Measurements from ENCODE around the gene WASHC4. TPM values are rescaled to one million over a fixed set of nuclear protein-coding genes. Genes with fewer than 3 reads are reported as not detected.

The WASHC4 gene, protein sequence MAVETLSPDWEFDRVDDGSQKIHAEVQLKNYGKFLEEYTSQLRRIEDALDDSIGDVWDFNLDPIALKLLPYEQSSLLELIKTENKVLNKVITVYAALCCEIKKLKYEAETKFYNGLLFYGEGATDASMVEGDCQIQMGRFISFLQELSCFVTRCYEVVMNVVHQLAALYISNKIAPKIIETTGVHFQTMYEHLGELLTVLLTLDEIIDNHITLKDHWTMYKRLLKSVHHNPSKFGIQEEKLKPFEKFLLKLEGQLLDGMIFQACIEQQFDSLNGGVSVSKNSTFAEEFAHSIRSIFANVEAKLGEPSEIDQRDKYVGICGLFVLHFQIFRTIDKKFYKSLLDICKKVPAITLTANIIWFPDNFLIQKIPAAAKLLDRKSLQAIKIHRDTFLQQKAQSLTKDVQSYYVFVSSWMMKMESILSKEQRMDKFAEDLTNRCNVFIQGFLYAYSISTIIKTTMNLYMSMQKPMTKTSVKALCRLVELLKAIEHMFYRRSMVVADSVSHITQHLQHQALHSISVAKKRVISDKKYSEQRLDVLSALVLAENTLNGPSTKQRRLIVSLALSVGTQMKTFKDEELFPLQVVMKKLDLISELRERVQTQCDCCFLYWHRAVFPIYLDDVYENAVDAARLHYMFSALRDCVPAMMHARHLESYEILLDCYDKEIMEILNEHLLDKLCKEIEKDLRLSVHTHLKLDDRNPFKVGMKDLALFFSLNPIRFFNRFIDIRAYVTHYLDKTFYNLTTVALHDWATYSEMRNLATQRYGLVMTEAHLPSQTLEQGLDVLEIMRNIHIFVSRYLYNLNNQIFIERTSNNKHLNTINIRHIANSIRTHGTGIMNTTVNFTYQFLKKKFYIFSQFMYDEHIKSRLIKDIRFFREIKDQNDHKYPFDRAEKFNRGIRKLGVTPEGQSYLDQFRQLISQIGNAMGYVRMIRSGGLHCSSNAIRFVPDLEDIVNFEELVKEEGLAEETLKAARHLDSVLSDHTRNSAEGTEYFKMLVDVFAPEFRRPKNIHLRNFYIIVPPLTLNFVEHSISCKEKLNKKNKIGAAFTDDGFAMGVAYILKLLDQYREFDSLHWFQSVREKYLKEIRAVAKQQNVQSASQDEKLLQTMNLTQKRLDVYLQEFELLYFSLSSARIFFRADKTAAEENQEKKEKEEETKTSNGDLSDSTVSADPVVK
- total RNA-seq = 10 to 100 TPM; 34.2 to 50.4 (median 34.7) TPM
- long read RNA-seq, donor 1, full-length matches to known transcripts = 18 of 35 reads
- long read RNA-seq, donor 1, partial matches to known transcripts = 12 of 35 reads
- long read RNA-seq, donor 1, other reads (novel, unspliced or antisense) = 5 of 35 reads
- long read RNA-seq, donor 2, partial matches to known transcripts = 9 of 12 reads
- long read RNA-seq, donor 2, other reads (novel, unspliced or antisense) = 1 of 12 reads

DNA sequence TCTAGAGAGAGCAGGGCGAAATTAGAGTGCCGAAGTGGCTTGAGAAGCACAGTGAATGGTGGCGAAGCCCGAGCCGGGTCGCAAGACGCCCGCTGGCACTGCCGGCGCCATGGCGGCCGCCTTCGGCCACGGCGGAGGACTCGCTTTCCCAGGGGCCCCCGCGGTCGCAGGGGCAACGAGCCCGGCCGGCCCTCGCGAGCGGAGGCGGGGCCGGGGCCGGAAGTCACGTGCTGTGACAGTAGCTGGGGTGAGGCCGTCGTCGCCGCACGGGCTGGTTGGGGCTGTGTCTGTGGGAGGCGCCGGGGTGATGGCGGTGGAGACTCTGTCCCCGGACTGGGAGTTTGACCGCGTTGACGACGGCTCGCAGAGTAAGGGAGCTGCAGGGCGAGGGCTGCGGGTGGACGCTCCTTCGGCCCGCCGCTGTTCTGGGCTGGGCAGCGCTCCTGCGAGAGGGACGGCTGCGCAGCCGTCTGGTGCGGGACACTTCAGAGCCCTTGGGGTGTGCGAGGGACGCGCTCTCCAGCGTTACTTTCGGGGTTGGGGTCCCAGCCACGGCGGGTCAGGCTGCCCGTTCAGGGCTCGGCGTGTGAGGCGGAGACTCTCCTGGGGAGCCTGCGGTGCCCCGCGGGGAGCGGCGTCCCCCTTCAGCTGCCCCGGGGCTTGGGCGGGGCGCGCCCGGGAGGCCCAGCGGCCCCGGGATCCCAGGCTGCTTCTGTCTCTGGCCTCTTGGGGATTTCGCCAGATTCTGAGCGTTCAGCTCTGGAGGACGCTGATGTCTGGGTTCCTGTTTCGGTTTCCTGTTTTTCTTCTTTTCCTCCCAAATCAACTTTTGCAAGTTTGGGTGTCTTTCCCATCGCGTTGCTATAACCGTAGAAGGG is at the start of gene WASHC4:
TSS of gene WASHC4 (plus strand) at position 238 of the 878 bp plus-strand sequence. CDS start at position 308, 70 bp downstream.
- peak within 1 kb of the TSS; percentile 82 for H3K4me3 ChIP-seq
- TF ChIP-seq, protein P1, sequence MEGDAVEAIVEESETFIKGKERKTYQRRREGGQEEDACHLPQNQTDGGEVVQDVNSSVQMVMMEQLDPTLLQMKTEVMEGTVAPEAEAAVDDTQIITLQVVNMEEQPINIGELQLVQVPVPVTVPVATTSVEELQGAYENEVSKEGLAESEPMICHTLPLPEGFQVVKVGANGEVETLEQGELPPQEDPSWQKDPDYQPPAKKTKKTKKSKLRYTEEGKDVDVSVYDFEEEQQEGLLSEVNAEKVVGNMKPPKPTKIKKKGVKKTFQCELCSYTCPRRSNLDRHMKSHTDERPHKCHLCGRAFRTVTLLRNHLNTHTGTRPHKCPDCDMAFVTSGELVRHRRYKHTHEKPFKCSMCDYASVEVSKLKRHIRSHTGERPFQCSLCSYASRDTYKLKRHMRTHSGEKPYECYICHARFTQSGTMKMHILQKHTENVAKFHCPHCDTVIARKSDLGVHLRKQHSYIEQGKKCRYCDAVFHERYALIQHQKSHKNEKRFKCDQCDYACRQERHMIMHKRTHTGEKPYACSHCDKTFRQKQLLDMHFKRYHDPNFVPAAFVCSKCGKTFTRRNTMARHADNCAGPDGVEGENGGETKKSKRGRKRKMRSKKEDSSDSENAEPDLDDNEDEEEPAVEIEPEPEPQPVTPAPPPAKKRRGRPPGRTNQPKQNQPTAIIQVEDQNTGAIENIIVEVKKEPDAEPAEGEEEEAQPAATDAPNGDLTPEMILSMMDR (IDR thresholded peaks at IDR 0.05) = no peak
- intact Hi-C loops (cut with DNase I, micrococcal nuclease) = no loop called here

GRCh38 chr12:105060715-105061378 is 46.7 kb upstream of the WASHC4 start:
- H3K9me3 ChIP-seq = peaks cover 8% of the 10 kb centered on the region
- no peak overlapping the region for H3K4me3 ChIP-seq
- H3K36me3 ChIP-seq (ENCODE audit: low read depth) = no peaks in the 10 kb centered on the region
- DNase-seq (no peak), ATAC-seq (no peak)
- intact Hi-C loops (cut with DNase I, micrococcal nuclease) = no loop called here
- no peaks in the 10 kb centered on the region for H3K4me1 ChIP-seq (ENCODE audit: low read depth)
- TF ChIP-seq, protein P1 (IDR thresholded peaks at IDR 0.05) = no peak

More for the DNA sequence above, at the start of gene WASHC4:
- Histone ChIP-seq H3K36me3 (ENCODE audit: low read depth) (no peaks in the 10 kb centered on the region), H3K4me1 (ENCODE audit: low read depth) (no peaks in the 10 kb centered on the region), H3K9me3 (no peaks in the 10 kb centered on the region)
- DNase-seq = peak; percentile 95 to 98 (median 97)
- peak; percentile 99 for ATAC-seq

GRCh38 chr12:105064564-105065178 is 42.9 kb upstream of the WASHC4 start:
- TF ChIP-seq, protein P1 (IDR thresholded peaks at IDR 0.05) = no peak
- ATAC-seq (no peak), DNase-seq (no peak)
- intact Hi-C loops (cut with DNase I, micrococcal nuclease) = no loop called here
- H3K36me3 ChIP-seq (ENCODE audit: low read depth) = no peaks in the 10 kb centered on the region
- no peaks in the 10 kb centered on the region for H3K9me3 ChIP-seq
- H3K4me1 ChIP-seq (ENCODE audit: low read depth) = no peaks in the 10 kb centered on the region
- H3K4me3 ChIP-seq = no peak overlapping the region

- intact Hi-C loops (cut with DNase I, micrococcal nuclease) = no loop called here
- Histone ChIP-seq H3K36me3 (ENCODE audit: low read depth) (no peaks in the 10 kb centered on the region), H3K4me3 (no peak overlapping the region), H3K9me3 (no peaks in the 10 kb centered on the region), H3K4me1 (ENCODE audit: low read depth) (no peaks in the 10 kb centered on the region)
- DNase-seq = no peak
- TF ChIP-seq, protein P1 (IDR thresholded peaks at IDR 0.05) = no peak
- ATAC-seq = no peak
Observed at GRCh38 chr12:105067511-105068031, 40.0 kb upstream of the WASHC4 start.

All from mucosa of descending colon (tissue), 3 donors.